ENCODE measurements around the gene CEP97.
"Not testable (repeated sequence)": the region's sequence is repeated elsewhere in the genome, so short reads cannot be mapped to it uniquely, and the experiment has no call there.

Gene CEP97

GRCh38 chr3:101702726-101703125 is 21.7 kb upstream of the CEP97 start:
- Histone ChIP-seq H3K4me3 (ENCODE audit: low read length) (no peak overlapping the region), H4K20me1 (ENCODE audit: insufficient read depth, low read length) (no peaks in the 10 kb centered on the region), H3K36me3 (replicated peaks; ENCODE audit: insufficient read depth, low read length) (no peaks in the 10 kb centered on the region), H3K9ac (ENCODE audit: low read length) (no peak overlapping the region), H3K9me3 (replicated peaks; ENCODE audit: insufficient read depth, low read length) (no peaks in the 10 kb centered on the region), H2AFZ (ENCODE audit: low read length) (no peak overlapping the region), H3K9me2 (replicated peaks; ENCODE audit: insufficient read depth, low read length) (no peaks in the 10 kb centered on the region), H3K4me1 (ENCODE audit: low read length) (peaks cover 11% of the 10 kb centered on the region), H3K27me3 (replicated peaks; ENCODE audit: insufficient read depth, low read length) (no peaks in the 10 kb centered on the region), H3K27ac (ENCODE audit: low read length) (no peak overlapping the region; the same call in 1 of the 2 replicates), H3K4me2 (ENCODE audit: low read depth, low read length) (no peak overlapping the region), H3K79me2 (ENCODE audit: low read length) (no peaks in the 10 kb centered on the region), H3F3A (ENCODE audit: insufficient read depth, low read length) (peaks cover 10% of the 10 kb centered on the region)
- no peak for DNase-seq
- TF ChIP-seq CTCF (IDR thresholded peaks at IDR 0.05; ENCODE audit: low read length) (no peak), EZH2phosphoT487 (IDR thresholded peaks at IDR 0.05; ENCODE audit: low read length) (no peak), EZH2 (optimal IDR thresholded peaks at IDR 0.05; ENCODE audit: low read depth, low read length) (no peak)

GRCh38 chr3:101703169-101703568 is 21.2 kb upstream of the CEP97 start:
- Histone ChIP-seq H3K27ac (ENCODE audit: low read length) (no peak overlapping the region), H3K27me3 (replicated peaks; ENCODE audit: insufficient read depth, low read length) (no peaks in the 10 kb centered on the region), H3K4me2 (ENCODE audit: low read depth, low read length) (no peak overlapping the region), H3K4me3 (ENCODE audit: low read length) (no peak overlapping the region), H3K36me3 (replicated peaks; ENCODE audit: insufficient read depth, low read length) (no peaks in the 10 kb centered on the region), H3K9ac (ENCODE audit: low read length) (no peak overlapping the region), H4K20me1 (ENCODE audit: insufficient read depth, low read length) (no peaks in the 10 kb centered on the region), H3F3A (ENCODE audit: insufficient read depth, low read length) (peaks cover 10% of the 10 kb centered on the region), H3K79me2 (ENCODE audit: low read length) (no peaks in the 10 kb centered on the region), H3K9me3 (replicated peaks; ENCODE audit: insufficient read depth, low read length) (no peaks in the 10 kb centered on the region), H3K4me1 (ENCODE audit: low read length) (peaks cover 11% of the 10 kb centered on the region), H3K9me2 (replicated peaks; ENCODE audit: insufficient read depth, low read length) (no peaks in the 10 kb centered on the region), H2AFZ (ENCODE audit: low read length) (no peak overlapping the region)
- DNase-seq = no peak
- TF ChIP-seq EZH2phosphoT487 (IDR thresholded peaks at IDR 0.05; ENCODE audit: low read length) (no peak), EZH2 (optimal IDR thresholded peaks at IDR 0.05; ENCODE audit: low read depth, low read length) (no peak), CTCF (IDR thresholded peaks at IDR 0.05; ENCODE audit: low read length) (no peak)

GRCh38 chr3:101704639-101705038 is 19.8 kb upstream of the CEP97 start:
- not testable (repeated sequence) for H4K20me1 ChIP-seq (ENCODE audit: insufficient read depth, low read length); H3K9me2 ChIP-seq (replicated peaks; ENCODE audit: insufficient read depth, low read length); H3K27me3 ChIP-seq (replicated peaks; ENCODE audit: insufficient read depth, low read length); DNase-seq; H2AFZ ChIP-seq (ENCODE audit: low read length); H3K4me3 ChIP-seq (ENCODE audit: low read length); H3K4me2 ChIP-seq (ENCODE audit: low read depth, low read length); H3K9me3 ChIP-seq (replicated peaks; ENCODE audit: insufficient read depth, low read length); H3K36me3 ChIP-seq (replicated peaks; ENCODE audit: insufficient read depth, low read length); H3K27ac ChIP-seq (ENCODE audit: low read length); H3K79me2 ChIP-seq (ENCODE audit: low read length); H3K9ac ChIP-seq (ENCODE audit: low read length)
- peaks cover 10% of the 10 kb centered on the region for H3F3A ChIP-seq (ENCODE audit: insufficient read depth, low read length)
- H3K4me1 ChIP-seq (ENCODE audit: low read length) = peaks cover 11% of the 10 kb centered on the region

- Histone ChIP-seq H3K4me1 (ENCODE audit: low read length) (no peaks in the 10 kb centered on the region), H3K4me3 (ENCODE audit: low read length) (no peak overlapping the region), H3F3A (ENCODE audit: insufficient read depth, low read length) (no peaks in the 10 kb centered on the region), H3K4me2 (ENCODE audit: low read depth, low read length) (no peak overlapping the region), H3K9me2 (replicated peaks; ENCODE audit: insufficient read depth, low read length) (no peaks in the 10 kb centered on the region), H3K27me3 (replicated peaks; ENCODE audit: insufficient read depth, low read length) (no peaks in the 10 kb centered on the region), H3K36me3 (replicated peaks; ENCODE audit: insufficient read depth, low read length) (no peaks in the 10 kb centered on the region), H3K9ac (ENCODE audit: low read length) (no peak overlapping the region), H4K20me1 (ENCODE audit: insufficient read depth, low read length) (no peaks in the 10 kb centered on the region), H3K27ac (ENCODE audit: low read length) (no peak overlapping the region), H2AFZ (ENCODE audit: low read length) (no peak overlapping the region), H3K9me3 (replicated peaks; ENCODE audit: insufficient read depth, low read length) (no peaks in the 10 kb centered on the region), H3K79me2 (ENCODE audit: low read length) (no peaks in the 10 kb centered on the region)
- DNase-seq = no peak
- TF ChIP-seq CTCF (IDR thresholded peaks at IDR 0.05; ENCODE audit: low read length) = no peak
- TF ChIP-seq EZH2 (optimal IDR thresholded peaks at IDR 0.05; ENCODE audit: low read depth, low read length) = no peak
- no peak for TF ChIP-seq EZH2phosphoT487 (IDR thresholded peaks at IDR 0.05; ENCODE audit: low read length)
These were observed 15.3 kb upstream of the CEP97 start for GRCh38 chr3:101709126-101709525.
